22Rv1 (cell line): ENCODE measurements around the gene RTP3.

Experiments used
- H3K27ac ChIP-seq: fragments of 450-650 bp; 2 replicates; pipeline ENCODE4 v1.5.1; 2017
- CTCF ChIP-seq: fragments of 450-650 bp; IDR thresholded peaks from 2 replicates; pipeline ENCODE4 v1.5.1; 2017; ENCODE audit warnings: mild to moderate bottlenecking
- ZFX ChIP-seq: fragments of 450-650 bp; IDR thresholded peaks from 2 replicates; pipeline ENCODE4 v1.6.1; 2017; ENCODE audit warnings: antibody characterized with exemption, borderline replicate concordance

RTP3 gene

GRCh38 chr3:46455231-46456115 is 42.3 kb upstream of the RTP3 start:
- no peak for TF ChIP-seq ZFX
- TF ChIP-seq CTCF, result no peak
- no peak overlapping the region for H3K27ac ChIP-seq

GRCh38 chr3:46456118-46456517 is 41.7 kb upstream of the RTP3 start:
- no peak for TF ChIP-seq ZFX
- TF ChIP-seq CTCF, result no peak
- H3K27ac ChIP-seq, result no peak overlapping the region

GRCh38 chr3:46460051-46460450 is 37.7 kb upstream of the RTP3 start:
- TF ChIP-seq ZFX (no peak), CTCF (no peak)

GRCh38 chr3:46462111-46462510 is 35.7 kb upstream of the RTP3 start:
- H3K27ac ChIP-seq, result no peak overlapping the region
- no peak for TF ChIP-seq CTCF
- no peak for TF ChIP-seq ZFX

More at GRCh38 chr3:46460051-46460450, 37.7 kb upstream of the RTP3 start:
- H3K27ac ChIP-seq, result no peak overlapping the region

GRCh38 chr3:46462511-46462910 is 35.3 kb upstream of the RTP3 start:
- no peak overlapping the region for H3K27ac ChIP-seq
- no peak for TF ChIP-seq ZFX
- TF ChIP-seq CTCF, result no peak

- TF ChIP-seq CTCF (no peak), ZFX (no peak)
- H3K27ac ChIP-seq, result no peak overlapping the region
Observed at GRCh38 chr3:46463120-46463867, 34.5 kb upstream of the RTP3 start.

- H3K27ac ChIP-seq, result no peak overlapping the region
- no peak for TF ChIP-seq ZFX
- no peak for TF ChIP-seq CTCF
Observed at GRCh38 chr3:46463868-46464241, 33.9 kb upstream of the RTP3 start.
